Endothelial cell of umbilical vein (primary cell): ENCODE results near the gene OR5C1.
"Not testable (repeated sequence)": the region's sequence is repeated elsewhere in the genome, so short reads cannot be mapped to it uniquely, and the experiment has no call there.

Experiments used
- CTCF ChIP-seq, 2 donors: IDR thresholded peaks; 1 replicate in 1 of 2; 2 replicates in 1 of 2; pipeline ENCODE4 v1.5.1; 2011; ENCODE audit warnings: low read length in 2 of 2, mild to moderate bottlenecking in 2 of 2, moderate library complexity in 2 of 2, control low read depth in 1 of 2, inconsistent platforms in 1 of 2, low read depth in 1 of 2; ENCODE audit not compliant: insufficient read depth in 1 of 2; ENCODE audit errors: extremely low read depth in 1 of 2
- EZH2 ChIP-seq: IDR thresholded peaks from 2 replicates; pipeline ENCODE4 v1.6.1; 2012; ENCODE audit warnings: borderline replicate concordance, low read depth, mild to moderate bottlenecking, moderate library complexity, low read length, inconsistent platforms; ENCODE audit not compliant: severe bottlenecking
- GATA2 ChIP-seq: IDR thresholded peaks from 2 replicates; pipeline ENCODE4 v1.7.0; 2011; ENCODE audit warnings: low read depth, mild to moderate bottlenecking, moderate library complexity, mixed read lengths, low read length; ENCODE audit not compliant: insufficient read length, insufficient read depth
- JUN ChIP-seq: IDR thresholded peaks from 2 replicates; pipeline ENCODE4 v1.6.1; 2011; ENCODE audit warnings: borderline replicate concordance, low read depth; ENCODE audit not compliant: insufficient read length, insufficient read depth
- MAX ChIP-seq: IDR thresholded peaks from 2 replicates; pipeline ENCODE4 v1.6.1; 2011; ENCODE audit not compliant: insufficient read depth, insufficient read length
- MYC ChIP-seq: IDR thresholded peaks from one replicate; pipeline ENCODE4 v1.6.1; 2011; ENCODE audit warnings: mild to moderate bottlenecking, low read depth, low read length
- POLR2A ChIP-seq: IDR thresholded peaks from 2 replicates; pipeline ENCODE4 v1.6.1; 2012; ENCODE audit warnings: low read depth, mild to moderate bottlenecking, control low read depth, low read length
- POLR2AphosphoS5 ChIP-seq: IDR thresholded peaks from 2 replicates; pipeline ENCODE4 v1.6.1; 2012; ENCODE audit warnings: low read depth, mild to moderate bottlenecking, control low read depth, low read length, moderate library complexity; ENCODE audit not compliant: insufficient read depth

GRCh38 chr9:122809261-122809660 is 20.5 kb downstream of the OR5C1 start:
- TF ChIP-seq POLR2AphosphoS5; CTCF (IDR thresholded peaks at IDR 0.05; ENCODE audit: extremely low read depth in 1 of 2, insufficient read depth in 1 of 2, low read depth in 1 of 2, low read length in 2 of 2); POLR2A; JUN; EZH2; MAX; GATA2; MYC: not testable (repeated sequence)
